Astrocyte (in vitro differentiated cells and primary cell): ENCODE measurements around the gene MUSK.

Experiments
- EZH2 ChIP-seq: IDR thresholded peaks from 2 replicates; pipeline ENCODE4 v1.6.1; 2012; ENCODE audit warnings: mild to moderate bottlenecking, low read length, inconsistent platforms; ENCODE audit not compliant: insufficient read depth
- TF ChIP-seq, protein P1 (sequence below): IDR thresholded peaks from 2 replicates; pipeline ENCODE4 v1.5.1; 2011; ENCODE audit warnings: low read depth, mild to moderate bottlenecking, inconsistent platforms, low read length, moderate library complexity; ENCODE audit not compliant: insufficient read depth

- TF ChIP-seq, protein P1, sequence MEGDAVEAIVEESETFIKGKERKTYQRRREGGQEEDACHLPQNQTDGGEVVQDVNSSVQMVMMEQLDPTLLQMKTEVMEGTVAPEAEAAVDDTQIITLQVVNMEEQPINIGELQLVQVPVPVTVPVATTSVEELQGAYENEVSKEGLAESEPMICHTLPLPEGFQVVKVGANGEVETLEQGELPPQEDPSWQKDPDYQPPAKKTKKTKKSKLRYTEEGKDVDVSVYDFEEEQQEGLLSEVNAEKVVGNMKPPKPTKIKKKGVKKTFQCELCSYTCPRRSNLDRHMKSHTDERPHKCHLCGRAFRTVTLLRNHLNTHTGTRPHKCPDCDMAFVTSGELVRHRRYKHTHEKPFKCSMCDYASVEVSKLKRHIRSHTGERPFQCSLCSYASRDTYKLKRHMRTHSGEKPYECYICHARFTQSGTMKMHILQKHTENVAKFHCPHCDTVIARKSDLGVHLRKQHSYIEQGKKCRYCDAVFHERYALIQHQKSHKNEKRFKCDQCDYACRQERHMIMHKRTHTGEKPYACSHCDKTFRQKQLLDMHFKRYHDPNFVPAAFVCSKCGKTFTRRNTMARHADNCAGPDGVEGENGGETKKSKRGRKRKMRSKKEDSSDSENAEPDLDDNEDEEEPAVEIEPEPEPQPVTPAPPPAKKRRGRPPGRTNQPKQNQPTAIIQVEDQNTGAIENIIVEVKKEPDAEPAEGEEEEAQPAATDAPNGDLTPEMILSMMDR = no peak
- TF ChIP-seq EZH2 = no peak
These were observed 61.0 kb downstream of the MUSK start for GRCh38 chr9:110729641-110730040.
